Gastroesophageal sphincter (tissue), 4 donors: ENCODE measurements around the gene NEU1. TPM values are rescaled to one million over a fixed set of nuclear protein-coding genes. Genes with fewer than 3 reads are reported as not detected.

Source experiments
- ATAC-seq: fragments of 150-250 bp; one replicate; pipeline ENCODE4 v1.9.1; 2016; ENCODE audit warnings: mild to moderate bottlenecking, moderate library complexity
- H3K27ac ChIP-seq, 4 donors: fragments of 200-600 bp; sonication (generic) in 3 of 4; 1 replicate in 3 of 4; 2 replicates in 1 of 4; pipeline ENCODE4 v1.5.1; 2016 to 2019
- H3K27me3 ChIP-seq: fragments of 200-600 bp; sonication (generic); one replicate; pipeline ENCODE4 v1.5.1; 2019
- H3K36me3 ChIP-seq, 2 donors: fragments of 200-600 bp; sonication (generic); one replicate each; pipeline ENCODE4 v1.5.1; 2019; ENCODE audit warnings: control low read depth in 1 of 2
- H3K4me1 ChIP-seq, 3 donors: fragments of 200-600 bp; sonication (generic); 1 replicate in 2 of 3; 2 replicates in 1 of 3; pipeline ENCODE4 v1.5.1; 2016 to 2019; ENCODE audit warnings: control low read depth in 2 of 3
- H3K4me3 ChIP-seq, 2 donors: fragments of 200-600 bp; sonication (generic); one replicate each; pipeline ENCODE4 v1.5.1; 2019; ENCODE audit warnings: mild to moderate bottlenecking in 1 of 2, moderate library complexity in 1 of 2
- H3K9me3 ChIP-seq, 3 donors: fragments of 200-600 bp; sonication (generic); one replicate each; pipeline ENCODE4 v1.5.1; 2017 to 2019; ENCODE audit warnings: control low read depth in 2 of 3
- EP300 ChIP-seq: sonication (generic); formaldehyde crosslinking; IDR thresholded peaks from one replicate; pipeline ENCODE4 v1.6.1; 2017; ENCODE audit warnings: antibody characterized with exemption, mild to moderate bottlenecking
- POLR2A ChIP-seq, 2 donors: fragments of 450-650 bp; IDR thresholded peaks; one replicate each; pipeline ENCODE4 v1.6.1; 2017; ENCODE audit warnings: antibody characterized with exemption in 2 of 2, mild to moderate bottlenecking in 2 of 2, moderate library complexity in 1 of 2
- POLR2AphosphoS5 ChIP-seq: sonication (generic); formaldehyde crosslinking; IDR thresholded peaks from one replicate; pipeline ENCODE4 v1.6.1; 2017; ENCODE audit warnings: antibody characterized with exemption
- WGBS, 2 donors: methylation state at CpG; one replicate each; pipeline ENCODE4 v1.1.5; 2018; ENCODE audit warnings: low coverage in 1 of 2; 5-methylcytosine and 5-hydroxymethylcytosine counted together
- total RNA-seq, 4 donors: library from RNA; depleted of rRNA; stranded (reverse); fragments of >200 nt; gene quantifications; one replicate each; pipeline ENCODE4 v1.1.0, GENCODE V29; 2016
- TF ChIP-seq, protein P1 (sequence below), 4 experiments: fragments of 200-600 bp in 2 of 4; fragments of 450-650 bp in 2 of 4; sonication (generic) in 1 of 4; IDR thresholded peaks; one replicate each; pipeline ENCODE4 v1.5.1; 2017 to 2019; ENCODE audit warnings: antibody characterized with exemption in 4 of 4, mild to moderate bottlenecking in 2 of 4, moderate library complexity in 2 of 4

Gene NEU1
- total RNA-seq, 4 donors from 2014 or later = 28.2 to 39.1 (median 30.5) TPM

GRCh38 chr6:31878222-31878621 is 15.6 kb upstream of the NEU1 start:
- H3K9me3 ChIP-seq = no peaks in the 10 kb centered on the region
- no peak overlapping the region for H3K4me3 ChIP-seq
- TF ChIP-seq POLR2A (IDR thresholded peaks at IDR 0.05) = no peak
- TF ChIP-seq EP300 = no peak
- TF ChIP-seq, protein P1, sequence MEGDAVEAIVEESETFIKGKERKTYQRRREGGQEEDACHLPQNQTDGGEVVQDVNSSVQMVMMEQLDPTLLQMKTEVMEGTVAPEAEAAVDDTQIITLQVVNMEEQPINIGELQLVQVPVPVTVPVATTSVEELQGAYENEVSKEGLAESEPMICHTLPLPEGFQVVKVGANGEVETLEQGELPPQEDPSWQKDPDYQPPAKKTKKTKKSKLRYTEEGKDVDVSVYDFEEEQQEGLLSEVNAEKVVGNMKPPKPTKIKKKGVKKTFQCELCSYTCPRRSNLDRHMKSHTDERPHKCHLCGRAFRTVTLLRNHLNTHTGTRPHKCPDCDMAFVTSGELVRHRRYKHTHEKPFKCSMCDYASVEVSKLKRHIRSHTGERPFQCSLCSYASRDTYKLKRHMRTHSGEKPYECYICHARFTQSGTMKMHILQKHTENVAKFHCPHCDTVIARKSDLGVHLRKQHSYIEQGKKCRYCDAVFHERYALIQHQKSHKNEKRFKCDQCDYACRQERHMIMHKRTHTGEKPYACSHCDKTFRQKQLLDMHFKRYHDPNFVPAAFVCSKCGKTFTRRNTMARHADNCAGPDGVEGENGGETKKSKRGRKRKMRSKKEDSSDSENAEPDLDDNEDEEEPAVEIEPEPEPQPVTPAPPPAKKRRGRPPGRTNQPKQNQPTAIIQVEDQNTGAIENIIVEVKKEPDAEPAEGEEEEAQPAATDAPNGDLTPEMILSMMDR (IDR thresholded peaks at IDR 0.05) = no peak
- no peak for TF ChIP-seq POLR2AphosphoS5
- WGBS, 2 donors = no CpG with 5 or more reads among the region's 3 CpGs
- H3K27me3 ChIP-seq = no peaks in the 10 kb centered on the region
- no peak overlapping the region for H3K27ac ChIP-seq
- ATAC-seq = no peak
- H3K4me1 ChIP-seq = no peaks in the 10 kb centered on the region
- peaks cover 0 to 39% of the 10 kb centered on the region in 2 donors for H3K36me3 ChIP-seq

GRCh38 chr6:31877651-31878161 is 15.1 kb upstream of the NEU1 start:
- Histone ChIP-seq H3K9me3 (no peaks in the 10 kb centered on the region), H3K36me3 (peaks cover 0 to 34% of the 10 kb centered on the region in 2 donors), H3K4me1 (no peaks in the 10 kb centered on the region), H3K4me3 (no peak overlapping the region), H3K27me3 (no peaks in the 10 kb centered on the region), H3K27ac (no peak overlapping the region)
- ATAC-seq = no peak
- WGBS, 2 donors = 80% methylated on average over 2 of the region's 10 CpGs; no CpG with 5 or more reads in 1 of the 2 donors
- TF ChIP-seq POLR2AphosphoS5 (no peak), EP300 (no peak), POLR2A (IDR thresholded peaks at IDR 0.05) (no peak)
- TF ChIP-seq, protein P1 (IDR thresholded peaks at IDR 0.05) = no peak

- 50 to 100% methylated on average over 1 to 2 of the region's 3 CpGs for WGBS, 2 donors
- TF ChIP-seq EP300 = no peak
- no peak for TF ChIP-seq POLR2A (IDR thresholded peaks at IDR 0.05)
- TF ChIP-seq POLR2AphosphoS5 = no peak
- TF ChIP-seq, protein P1 (IDR thresholded peaks at IDR 0.05) = no peak
- H3K36me3 ChIP-seq = peaks cover 0 to 28% of the 10 kb centered on the region in 2 donors
- H3K27me3 ChIP-seq = no peaks in the 10 kb centered on the region
- no peaks in the 10 kb centered on the region for H3K9me3 ChIP-seq
- no peak overlapping the region for H3K27ac ChIP-seq
- no peaks in the 10 kb centered on the region for H3K4me1 ChIP-seq
- no peak overlapping the region for H3K4me3 ChIP-seq
- ATAC-seq = no peak
Measured at GRCh38 chr6:31877125-31877650, 14.6 kb upstream of the NEU1 start.

DNA sequence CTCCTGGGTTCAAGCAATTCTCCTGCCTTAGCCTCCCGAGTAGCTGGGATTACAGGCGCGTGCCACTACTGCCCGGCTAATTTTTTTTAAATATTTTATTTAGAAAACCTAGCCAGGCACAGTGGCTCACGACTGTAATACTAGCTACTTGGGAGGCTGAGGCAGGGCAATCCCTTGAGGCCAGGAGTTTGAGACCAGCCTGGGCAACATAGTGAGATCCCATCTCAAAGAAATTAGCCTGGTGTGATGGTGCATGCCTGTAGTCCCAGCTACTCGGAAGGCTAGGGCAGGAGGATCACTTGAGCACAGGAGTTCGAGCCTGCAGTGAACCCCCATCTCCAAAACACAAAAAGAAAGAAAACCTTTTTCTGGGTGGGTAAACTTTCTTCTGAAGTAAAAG is 13.7 kb upstream of the NEU1 start:
- H3K4me3 ChIP-seq = no peak overlapping the region

More for the DNA sequence above, 13.7 kb upstream of the NEU1 start:
- Histone ChIP-seq H3K9me3 (no peaks in the 10 kb centered on the region), H3K27ac (no peak overlapping the region), H3K4me1 (no peaks in the 10 kb centered on the region), H3K36me3 (peaks cover 0 to 20% of the 10 kb centered on the region in 2 donors), H3K27me3 (peaks cover 5% of the 10 kb centered on the region)
- no peak for ATAC-seq
- TF ChIP-seq, protein P1 (IDR thresholded peaks at IDR 0.05) = no peak
- TF ChIP-seq POLR2AphosphoS5 (no peak), EP300 (no peak), POLR2A (IDR thresholded peaks at IDR 0.05) (no peak)
- 82 to 85% methylated on average over 5 of the region's 7 CpGs for WGBS, 2 donors
